ENCODE measurements around the gene CCNB3. TPM values are rescaled to one million over a fixed set of nuclear protein-coding genes. Genes with fewer than 3 reads are reported as not detected.
"Not testable (repeated sequence)": the region's sequence is repeated elsewhere in the genome, so short reads cannot be mapped to it uniquely, and the experiment has no call there.

The CCNB3 gene
- total RNA-seq, 1 experiment from 2014 or later: 0.24 TPM

DNA sequence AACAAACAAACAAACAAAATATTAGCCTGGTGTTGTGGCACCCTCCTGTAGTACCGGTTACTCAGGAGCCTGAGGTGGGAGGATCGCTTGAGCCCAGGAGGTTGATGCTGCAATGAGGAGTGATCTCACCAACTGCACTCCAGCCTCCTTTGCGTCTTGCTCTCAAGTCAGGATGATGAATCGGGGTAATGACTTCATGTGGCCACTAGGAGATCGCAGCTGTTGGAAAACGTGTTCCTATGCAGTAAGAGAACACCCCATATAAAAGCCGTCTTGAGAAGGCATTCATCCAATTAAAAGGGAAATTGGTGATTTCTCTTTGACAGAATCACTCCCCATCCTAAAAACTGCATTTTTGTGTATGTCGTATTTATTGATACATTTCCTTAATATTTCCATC, 6.9 kb downstream of the CCNB3 start:
- no peaks in the 10 kb centered on the region for H3K27me3 ChIP-seq (ENCODE audit: insufficient read depth, low read depth)
- H4K20me1 ChIP-seq (ENCODE audit: insufficient read depth): no peaks in the 10 kb centered on the region
- H3K4me2 ChIP-seq: no peak overlapping the region
- no peak overlapping the region for H3K27ac ChIP-seq
- DNase-seq: no peak
- CTCF ChIA-PET: no interaction called here
- POLR2A ChIA-PET (ENCODE audit: unreplicated experiment): no interaction called here
- no peaks in the 10 kb centered on the region for H3K79me2 ChIP-seq (ENCODE audit: low read depth)
- TF ChIP-seq, protein P1, sequence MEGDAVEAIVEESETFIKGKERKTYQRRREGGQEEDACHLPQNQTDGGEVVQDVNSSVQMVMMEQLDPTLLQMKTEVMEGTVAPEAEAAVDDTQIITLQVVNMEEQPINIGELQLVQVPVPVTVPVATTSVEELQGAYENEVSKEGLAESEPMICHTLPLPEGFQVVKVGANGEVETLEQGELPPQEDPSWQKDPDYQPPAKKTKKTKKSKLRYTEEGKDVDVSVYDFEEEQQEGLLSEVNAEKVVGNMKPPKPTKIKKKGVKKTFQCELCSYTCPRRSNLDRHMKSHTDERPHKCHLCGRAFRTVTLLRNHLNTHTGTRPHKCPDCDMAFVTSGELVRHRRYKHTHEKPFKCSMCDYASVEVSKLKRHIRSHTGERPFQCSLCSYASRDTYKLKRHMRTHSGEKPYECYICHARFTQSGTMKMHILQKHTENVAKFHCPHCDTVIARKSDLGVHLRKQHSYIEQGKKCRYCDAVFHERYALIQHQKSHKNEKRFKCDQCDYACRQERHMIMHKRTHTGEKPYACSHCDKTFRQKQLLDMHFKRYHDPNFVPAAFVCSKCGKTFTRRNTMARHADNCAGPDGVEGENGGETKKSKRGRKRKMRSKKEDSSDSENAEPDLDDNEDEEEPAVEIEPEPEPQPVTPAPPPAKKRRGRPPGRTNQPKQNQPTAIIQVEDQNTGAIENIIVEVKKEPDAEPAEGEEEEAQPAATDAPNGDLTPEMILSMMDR (conservative IDR thresholded peaks at IDR 0.05): 0 out of 2 replicates have a peak, but pooled peaks have one; percentile 20
- no peak for TF ChIP-seq EZH2 (IDR thresholded peaks at IDR 0.05; ENCODE audit: low read depth)
- intact Hi-C loops (cut with micrococcal nuclease; ENCODE audit: unreplicated experiment): no loop called here
- no TSS peak for BruUV-seq (replicated peaks)
- H3K4me1 ChIP-seq (replicated peaks; ENCODE audit: insufficient read depth): no peaks in the 10 kb centered on the region
- no peak overlapping the region for H2AFZ ChIP-seq
- H3K9me2 ChIP-seq (ENCODE audit: insufficient read depth): no peaks in the 10 kb centered on the region
- no peaks in the 10 kb centered on the region for H3K36me3 ChIP-seq (ENCODE audit: low read depth)
- H3K4me3 ChIP-seq: no peak overlapping the region
- H3K9me3 ChIP-seq (ENCODE audit: insufficient read depth, low read depth): no peaks in the 10 kb centered on the region
- H3F3A ChIP-seq (ENCODE audit: insufficient read depth, low read depth): no peaks in the 10 kb centered on the region

DNA sequence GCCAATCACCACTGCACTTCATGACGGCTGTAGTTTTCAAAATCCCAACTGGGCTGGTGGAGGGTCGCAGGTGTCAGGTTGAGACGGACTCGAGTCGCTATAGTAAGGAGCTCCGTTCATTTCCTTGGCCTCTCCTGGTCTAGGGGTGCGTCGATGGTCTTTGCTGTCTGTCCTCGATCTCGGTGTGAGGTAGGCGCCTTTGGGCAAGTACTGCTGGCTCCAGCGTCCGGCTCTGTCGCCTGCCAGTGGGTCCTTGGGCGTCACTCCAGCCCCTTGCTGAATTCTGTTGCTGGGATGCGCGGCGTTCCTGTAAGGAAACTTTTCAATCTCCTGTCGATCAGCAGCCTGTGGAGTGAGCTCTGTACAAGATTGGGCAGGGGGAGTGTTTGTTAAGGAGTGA, 76.7 kb downstream of the CCNB3 start:
- Histone ChIP-seq H3K36me3 (ENCODE audit: low read depth) (no peaks in the 10 kb centered on the region), H3K27me3 (ENCODE audit: insufficient read depth, low read depth) (no peaks in the 10 kb centered on the region), H3K9me2 (ENCODE audit: insufficient read depth) (no peaks in the 10 kb centered on the region), H2AFZ (no peak overlapping the region), H3K27ac (no peak overlapping the region), H3F3A (ENCODE audit: insufficient read depth, low read depth) (no peaks in the 10 kb centered on the region), H3K4me1 (replicated peaks; ENCODE audit: insufficient read depth) (no peaks in the 10 kb centered on the region), H3K9me3 (ENCODE audit: insufficient read depth, low read depth) (no peaks in the 10 kb centered on the region), H3K4me2 (no peak overlapping the region), H3K79me2 (ENCODE audit: low read depth) (no peaks in the 10 kb centered on the region), H3K4me3 (no peak overlapping the region), H4K20me1 (ENCODE audit: insufficient read depth) (no peaks in the 10 kb centered on the region)
- no TSS peak for BruUV-seq (replicated peaks)
- POLR2A ChIA-PET (ENCODE audit: unreplicated experiment): interaction anchor here (0.6 kb wide), 1 partner anchor 1021 kb away, joined by 6 read pairs; no protein-coding TSS in a partner anchor
- CTCF ChIA-PET: no interaction called here
- TF ChIP-seq, protein P1 (conservative IDR thresholded peaks at IDR 0.05): no peak
- no peak for TF ChIP-seq EZH2 (IDR thresholded peaks at IDR 0.05; ENCODE audit: low read depth)
- intact Hi-C loops (cut with micrococcal nuclease; ENCODE audit: unreplicated experiment): no loop called here
- DNase-seq: no peak

DNA sequence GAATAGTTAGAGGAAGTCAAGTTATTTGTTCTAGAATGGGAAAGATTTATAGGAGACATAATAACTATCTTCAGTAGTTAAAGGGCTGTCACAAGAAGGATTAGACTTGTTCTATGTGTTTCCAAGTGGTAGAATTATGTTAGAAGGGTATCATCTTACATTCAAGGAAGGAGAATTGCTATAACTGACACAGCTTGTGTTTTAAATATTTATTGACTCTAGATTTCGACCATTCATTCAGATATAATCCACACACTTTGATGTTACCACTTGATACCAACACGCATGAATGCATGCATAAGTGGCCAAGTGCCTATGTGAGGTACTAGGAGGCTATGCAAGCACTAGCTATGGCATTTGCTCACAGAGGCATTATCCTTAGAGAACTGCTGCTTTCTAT, 122.7 kb downstream of the CCNB3 start:
- Histone ChIP-seq H3F3A (ENCODE audit: insufficient read depth, low read depth) (no peaks in the 10 kb centered on the region), H3K79me2 (ENCODE audit: low read depth) (no peaks in the 10 kb centered on the region), H3K27me3 (ENCODE audit: insufficient read depth, low read depth) (no peaks in the 10 kb centered on the region), H4K20me1 (ENCODE audit: insufficient read depth) (no peaks in the 10 kb centered on the region), H3K36me3 (ENCODE audit: low read depth) (no peaks in the 10 kb centered on the region), H2AFZ (no peak overlapping the region), H3K9me3 (ENCODE audit: insufficient read depth, low read depth) (no peaks in the 10 kb centered on the region), H3K27ac (no peak overlapping the region), H3K9me2 (ENCODE audit: insufficient read depth) (no peaks in the 10 kb centered on the region), H3K4me3 (no peak overlapping the region), H3K4me1 (replicated peaks; ENCODE audit: insufficient read depth) (no peaks in the 10 kb centered on the region), H3K4me2 (no peak overlapping the region)
- intact Hi-C loops (cut with micrococcal nuclease; ENCODE audit: unreplicated experiment): no loop called here
- TF ChIP-seq, protein P1 (conservative IDR thresholded peaks at IDR 0.05): no peak
- TF ChIP-seq EZH2 (IDR thresholded peaks at IDR 0.05; ENCODE audit: low read depth): no peak
- BruUV-seq (replicated peaks): no TSS peak
- ChIA-PET CTCF (no interaction called here), POLR2A (ENCODE audit: unreplicated experiment) (no interaction called here)
- no peak for DNase-seq

DNA sequence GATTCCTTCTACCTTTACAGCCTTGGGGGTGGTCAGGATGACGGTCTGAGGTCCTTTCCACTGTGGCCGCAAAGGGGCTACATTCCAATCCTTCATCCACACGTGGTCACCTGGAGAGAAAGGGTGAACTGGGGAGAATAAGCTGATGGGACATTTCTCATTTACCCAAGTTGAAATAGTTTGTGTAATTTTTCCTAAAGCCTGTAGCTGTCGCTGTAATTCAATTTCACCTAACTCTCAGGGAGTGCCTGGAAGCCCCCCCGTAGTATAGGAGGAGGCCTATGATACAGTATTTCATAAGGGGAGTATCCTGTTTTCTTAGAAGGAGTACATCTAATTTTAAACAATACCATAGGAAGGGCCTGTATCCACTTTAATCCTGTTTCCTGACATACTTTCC, 128.1 kb downstream of the CCNB3 start:
- H4K20me1 ChIP-seq (ENCODE audit: insufficient read depth); intact Hi-C loops (cut with micrococcal nuclease; ENCODE audit: unreplicated experiment); H3K36me3 ChIP-seq (ENCODE audit: low read depth); H2AFZ ChIP-seq; H3K27ac ChIP-seq; H3K4me3 ChIP-seq; H3F3A ChIP-seq (ENCODE audit: insufficient read depth, low read depth); H3K79me2 ChIP-seq (ENCODE audit: low read depth); POLR2A ChIA-PET (ENCODE audit: unreplicated experiment); H3K4me2 ChIP-seq; H3K9me2 ChIP-seq (ENCODE audit: insufficient read depth); H3K4me1 ChIP-seq (replicated peaks; ENCODE audit: insufficient read depth); BruUV-seq (replicated peaks); H3K9me3 ChIP-seq (ENCODE audit: insufficient read depth, low read depth); CTCF ChIA-PET; DNase-seq; H3K27me3 ChIP-seq (ENCODE audit: insufficient read depth, low read depth): not testable (repeated sequence)

All from PC-9 (cell line).